ENCODE measurements around the gene PROSER3. TPM values are rescaled to one million over a fixed set of nuclear protein-coding genes. Genes with fewer than 3 reads are reported as not detected.

The PROSER3 gene
- total and polyA plus RNA-seq, 9 of the 15 experiments (the other 6 are each of a cell fraction or from before 2014, with no cell fraction given): 1.0 to 39.5 (median 5.1) TPM

DNA sequence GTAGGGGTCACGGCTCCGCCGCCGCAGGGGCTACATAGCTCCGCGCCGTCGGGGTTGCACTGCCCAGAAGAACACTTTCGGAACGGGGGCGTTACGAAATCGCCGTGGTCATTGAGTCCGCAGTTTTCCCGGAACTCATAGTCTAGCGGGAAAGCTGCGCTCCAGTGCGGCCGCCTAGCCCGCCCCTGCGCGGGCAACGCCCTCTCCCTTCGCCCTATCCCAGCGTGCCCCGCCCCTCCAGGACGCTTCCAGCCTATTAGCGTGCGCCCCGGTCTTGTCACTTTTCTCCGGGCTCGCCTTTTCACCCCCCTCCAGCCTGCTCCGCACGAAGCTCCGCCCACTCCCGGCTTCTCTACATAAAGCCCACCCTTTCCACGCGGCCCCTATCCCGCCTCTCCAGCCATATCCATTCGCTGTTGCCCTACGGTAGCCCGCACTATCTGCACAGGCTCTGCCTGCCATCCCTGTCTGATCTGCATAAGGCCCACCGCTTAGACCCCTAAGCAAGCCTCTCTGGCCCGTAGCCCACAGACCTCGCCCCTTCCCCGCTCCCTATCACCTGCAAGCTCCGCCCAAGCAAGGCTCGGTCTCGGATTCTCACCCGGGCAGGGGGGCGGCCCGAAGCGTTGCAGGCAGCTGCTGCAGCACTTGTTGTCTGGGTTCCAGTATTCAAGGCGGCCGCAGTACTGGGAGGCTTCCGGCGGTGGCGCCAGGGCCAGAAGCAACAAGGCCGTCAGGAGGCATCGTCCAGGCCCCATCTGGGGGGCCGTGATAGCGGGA lies 17.4 kb upstream of the PROSER3 start (continued):
- TF ChIP-seq, protein P1, sequence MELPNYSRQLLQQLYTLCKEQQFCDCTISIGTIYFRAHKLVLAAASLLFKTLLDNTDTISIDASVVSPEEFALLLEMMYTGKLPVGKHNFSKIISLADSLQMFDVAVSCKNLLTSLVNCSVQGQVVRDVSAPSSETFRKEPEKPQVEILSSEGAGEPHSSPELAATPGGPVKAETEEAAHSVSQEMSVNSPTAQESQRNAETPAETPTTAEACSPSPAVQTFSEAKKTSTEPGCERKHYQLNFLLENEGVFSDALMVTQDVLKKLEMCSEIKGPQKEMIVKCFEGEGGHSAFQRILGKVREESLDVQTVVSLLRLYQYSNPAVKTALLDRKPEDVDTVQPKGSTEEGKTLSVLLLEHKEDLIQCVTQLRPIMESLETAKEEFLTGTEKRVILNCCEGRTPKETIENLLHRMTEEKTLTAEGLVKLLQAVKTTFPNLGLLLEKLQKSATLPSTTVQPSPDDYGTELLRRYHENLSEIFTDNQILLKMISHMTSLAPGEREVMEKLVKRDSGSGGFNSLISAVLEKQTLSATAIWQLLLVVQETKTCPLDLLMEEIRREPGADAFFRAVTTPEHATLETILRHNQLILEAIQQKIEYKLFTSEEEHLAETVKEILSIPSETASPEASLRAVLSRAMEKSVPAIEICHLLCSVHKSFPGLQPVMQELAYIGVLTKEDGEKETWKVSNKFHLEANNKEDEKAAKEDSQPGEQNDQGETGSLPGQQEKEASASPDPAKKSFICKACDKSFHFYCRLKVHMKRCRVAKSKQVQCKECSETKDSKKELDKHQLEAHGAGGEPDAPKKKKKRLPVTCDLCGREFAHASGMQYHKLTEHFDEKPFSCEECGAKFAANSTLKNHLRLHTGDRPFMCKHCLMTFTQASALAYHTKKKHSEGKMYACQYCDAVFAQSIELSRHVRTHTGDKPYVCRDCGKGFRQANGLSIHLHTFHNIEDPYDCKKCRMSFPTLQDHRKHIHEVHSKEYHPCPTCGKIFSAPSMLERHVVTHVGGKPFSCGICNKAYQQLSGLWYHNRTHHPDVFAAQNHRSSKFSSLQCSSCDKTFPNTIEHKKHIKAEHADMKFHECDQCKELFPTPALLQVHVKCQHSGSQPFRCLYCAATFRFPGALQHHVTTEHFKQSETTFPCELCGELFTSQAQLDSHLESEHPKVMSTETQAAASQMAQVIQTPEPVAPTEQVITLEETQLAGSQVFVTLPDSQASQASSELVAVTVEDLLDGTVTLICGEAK (IDR thresholded peaks at IDR 0.05): peak; percentile 61
- TF ChIP-seq, protein P1 (CRISPR knock-in tag; IDR thresholded peaks at IDR 0.05): no peak
- TF ChIP-seq COPS2 (conservative IDR thresholded peaks at IDR 0.05) (no peak), NR2F6 (CRISPR knock-in tag; IDR thresholded peaks at IDR 0.05) (no peak), ZFP36 (IDR thresholded peaks at IDR 0.05; ENCODE audit: low read depth, low read length, partially characterized antibody) (peak; percentile 84), EP400 (IDR thresholded peaks at IDR 0.05) (peak; percentile 81), FOXA3 (CRISPR knock-in tag; conservative IDR thresholded peaks at IDR 0.05 in 1 of 2, IDR thresholded peaks at IDR 0.05 in 1 of 2) (peak in 1 of 2 experiments; percentile 49; a peak in 1 of 4 replicates), FIP1L1 (IDR thresholded peaks at IDR 0.05; ENCODE audit: low read depth, low read length, poor library complexity, severe bottlenecking) (peak; percentile 43), SMAD4 (CRISPR knock-in tag; conservative IDR thresholded peaks at IDR 0.05) (peak; percentile 63), RAD21 (CRISPR knock-in tag; conservative IDR thresholded peaks at IDR 0.05 in 1 of 2, IDR thresholded peaks at IDR 0.05 in 1 of 2) (peak in 1 of 2 experiments; percentile 25; a peak in 1 of 4 replicates), SMARCE1 (IDR thresholded peaks at IDR 0.05) (0 out of 2 replicates have a peak, but pooled peaks have one; percentile 33), NCOA1 (IDR thresholded peaks at IDR 0.05; ENCODE audit: low read depth) (peak; percentile 72; the same call in 1 of the 2 replicates), TAF1 (IDR thresholded peaks at IDR 0.05; ENCODE audit: control insufficient read depth, extremely low read depth, insufficient read depth, low read length, severe bottlenecking) (peak; percentile 37)
- TF ChIP-seq, protein P2, sequence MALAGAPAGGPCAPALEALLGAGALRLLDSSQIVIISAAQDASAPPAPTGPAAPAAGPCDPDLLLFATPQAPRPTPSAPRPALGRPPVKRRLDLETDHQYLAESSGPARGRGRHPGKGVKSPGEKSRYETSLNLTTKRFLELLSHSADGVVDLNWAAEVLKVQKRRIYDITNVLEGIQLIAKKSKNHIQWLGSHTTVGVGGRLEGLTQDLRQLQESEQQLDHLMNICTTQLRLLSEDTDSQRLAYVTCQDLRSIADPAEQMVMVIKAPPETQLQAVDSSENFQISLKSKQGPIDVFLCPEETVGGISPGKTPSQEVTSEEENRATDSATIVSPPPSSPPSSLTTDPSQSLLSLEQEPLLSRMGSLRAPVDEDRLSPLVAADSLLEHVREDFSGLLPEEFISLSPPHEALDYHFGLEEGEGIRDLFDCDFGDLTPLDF (CRISPR knock-in tag; IDR thresholded peaks at IDR 0.05): peak; percentile 24; the same call in 1 of the 2 replicates

Data from K562 (cell line).